CD4-positive, alpha-beta T cell treated with Interleukin-4 for 1 hour (primary cell): ENCODE measurements around the gene MAPK7.

Experiments
- DNase-seq, 2 donors: peaks; one replicate each; pipeline ENCODE4 v3.0.0-alpha.2; 2020 to 2022

The MAPK7 gene

DNA sequence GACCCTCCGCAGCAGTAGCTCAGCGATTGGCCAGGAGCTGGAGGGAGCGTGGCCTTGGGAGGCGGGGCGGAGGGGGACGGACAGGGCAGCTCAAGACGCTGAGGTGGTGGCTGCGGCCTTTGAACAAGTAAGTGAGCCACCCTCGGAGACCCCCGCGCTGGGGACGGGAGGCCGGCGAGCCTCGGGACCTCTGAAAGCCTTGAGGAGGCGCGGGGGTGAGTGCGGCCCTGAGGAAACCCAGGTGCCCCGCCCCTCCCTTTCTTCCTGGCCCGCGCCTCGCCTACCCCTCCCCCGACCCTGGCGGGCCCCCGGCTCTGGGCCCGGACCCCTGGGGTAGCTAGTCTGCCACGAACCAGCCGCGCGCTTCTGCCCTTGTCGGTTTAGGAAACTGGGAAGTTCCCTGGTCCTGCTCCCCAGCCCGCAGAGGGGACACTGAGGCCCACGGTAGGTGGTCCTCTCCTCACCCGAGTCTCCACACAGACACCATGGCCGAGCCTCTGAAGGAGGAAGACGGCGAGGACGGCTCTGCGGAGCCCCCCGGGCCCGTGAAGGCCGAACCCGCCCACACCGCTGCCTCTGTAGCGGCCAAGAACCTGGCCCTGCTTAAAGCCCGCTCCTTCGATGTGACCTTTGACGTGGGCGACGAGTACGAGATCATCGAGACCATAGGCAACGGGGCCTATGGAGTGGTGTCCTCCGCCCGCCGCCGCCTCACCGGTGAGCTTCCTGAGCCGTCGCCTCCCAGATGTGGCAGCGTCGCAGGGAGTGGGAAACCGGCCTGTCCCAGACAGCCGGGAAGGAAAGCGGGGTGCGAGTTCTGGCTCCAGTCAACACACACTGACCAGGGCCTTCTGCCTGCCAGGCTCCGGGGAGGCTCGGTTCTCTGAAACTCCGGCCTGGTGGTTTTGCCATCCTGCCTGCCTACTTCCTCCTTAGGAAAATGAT is at the start of gene MAPK7:
TSS of gene MAPK7 (plus strand) at position 83 of the 945 bp plus-strand sequence. CDS start at position 486, 403 bp downstream.
- no peak for DNase-seq

- DNase-seq, result no peak
These were observed 49.2 kb upstream of the MAPK7 start for GRCh38 chr17:19329136-19329535.

DNA sequence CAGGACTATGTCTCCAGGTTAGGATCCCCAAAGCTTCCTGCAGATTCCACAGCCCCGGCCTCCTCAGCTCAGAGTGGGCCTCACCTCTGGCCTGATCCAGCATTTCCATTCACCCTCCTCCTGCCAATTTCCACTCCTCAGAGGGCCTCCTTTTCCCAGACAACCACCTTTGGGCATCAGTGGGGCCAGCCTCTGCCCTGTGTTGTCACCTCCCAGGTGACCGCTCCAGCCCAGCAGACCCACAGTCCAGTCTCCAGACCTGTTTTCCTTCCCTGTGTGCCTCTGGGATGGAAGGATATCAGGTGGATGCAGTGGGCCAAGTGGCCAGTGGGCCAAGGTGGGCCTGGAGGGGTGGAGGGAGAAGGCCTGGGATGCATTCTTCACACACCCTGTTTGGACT is 48.5 kb upstream of the MAPK7 start:
- DNase-seq, result no peak

DNA sequence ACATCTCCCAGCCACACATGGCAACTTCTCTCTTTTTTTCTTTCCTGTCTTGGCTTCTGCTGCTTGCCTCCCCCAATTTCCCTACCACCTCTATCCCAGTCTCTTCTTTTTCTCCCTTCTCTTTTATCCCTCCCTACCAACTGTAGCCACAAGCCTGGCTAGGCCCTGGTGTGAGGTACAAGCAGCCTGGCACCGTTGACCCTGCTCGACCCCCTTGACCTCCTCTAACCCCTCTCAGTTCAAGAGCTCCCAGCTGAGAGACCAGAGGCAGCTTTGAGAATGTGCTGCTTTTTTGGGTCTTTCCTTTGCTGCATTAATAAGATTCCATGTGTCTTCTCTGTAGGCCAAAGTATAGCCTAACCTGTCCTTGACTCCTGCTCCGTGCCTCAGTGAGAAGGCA is 48.0 kb upstream of the MAPK7 start:
- DNase-seq, result no peak

- DNase-seq, result no peak
These were observed 47.2 kb upstream of the MAPK7 start for GRCh38 chr17:19331134-19331533.

- no peak for DNase-seq
These were observed 46.6 kb upstream of the MAPK7 start for GRCh38 chr17:19331543-19332245.

DNA sequence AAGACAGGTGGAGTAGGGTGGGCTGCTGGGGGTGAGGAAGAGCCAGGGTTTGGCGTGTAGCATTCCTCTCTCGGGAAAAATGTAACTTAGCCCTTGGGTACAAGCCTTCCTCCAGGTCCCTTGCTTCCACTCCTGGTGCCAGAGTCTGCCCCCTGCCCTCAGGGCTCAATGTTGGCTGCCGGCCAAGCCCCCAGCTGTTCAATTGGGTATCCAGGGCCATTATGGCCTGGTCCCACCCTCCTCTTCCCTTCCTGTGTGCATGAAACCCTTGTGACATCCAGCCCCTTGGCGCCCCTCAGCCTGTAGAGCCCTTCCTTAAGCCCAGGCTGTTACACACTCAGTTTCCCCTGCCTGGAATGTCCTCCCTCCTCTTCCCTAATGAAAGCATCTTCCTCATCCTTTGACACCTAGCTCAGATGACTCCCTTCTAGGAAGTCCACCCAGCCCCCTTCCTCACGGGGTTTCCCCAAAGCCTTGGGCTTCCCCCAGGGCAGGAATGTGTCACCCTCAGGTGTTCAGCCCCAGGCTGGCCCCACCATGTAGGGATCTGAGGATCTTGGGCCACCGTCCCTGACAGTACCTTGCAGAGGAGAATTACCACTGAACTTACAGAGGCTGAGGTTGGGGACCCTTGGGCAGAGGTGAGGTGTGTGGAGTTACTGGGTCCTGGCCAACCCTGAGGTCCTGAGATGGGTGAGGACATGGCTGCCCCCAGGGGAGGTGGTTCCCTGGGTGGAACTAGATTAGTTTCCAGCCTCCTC is 45.7 kb upstream of the MAPK7 start:
- DNase-seq, result no peak

GRCh38 chr17:19333132-19333440 is 45.2 kb upstream of the MAPK7 start:
- DNase-seq, result no peak

- no peak for DNase-seq
These were observed 44.5 kb upstream of the MAPK7 start for GRCh38 chr17:19333736-19334290.

- DNase-seq, result no peak
These were observed 44.0 kb upstream of the MAPK7 start for GRCh38 chr17:19334331-19334730.

DNA sequence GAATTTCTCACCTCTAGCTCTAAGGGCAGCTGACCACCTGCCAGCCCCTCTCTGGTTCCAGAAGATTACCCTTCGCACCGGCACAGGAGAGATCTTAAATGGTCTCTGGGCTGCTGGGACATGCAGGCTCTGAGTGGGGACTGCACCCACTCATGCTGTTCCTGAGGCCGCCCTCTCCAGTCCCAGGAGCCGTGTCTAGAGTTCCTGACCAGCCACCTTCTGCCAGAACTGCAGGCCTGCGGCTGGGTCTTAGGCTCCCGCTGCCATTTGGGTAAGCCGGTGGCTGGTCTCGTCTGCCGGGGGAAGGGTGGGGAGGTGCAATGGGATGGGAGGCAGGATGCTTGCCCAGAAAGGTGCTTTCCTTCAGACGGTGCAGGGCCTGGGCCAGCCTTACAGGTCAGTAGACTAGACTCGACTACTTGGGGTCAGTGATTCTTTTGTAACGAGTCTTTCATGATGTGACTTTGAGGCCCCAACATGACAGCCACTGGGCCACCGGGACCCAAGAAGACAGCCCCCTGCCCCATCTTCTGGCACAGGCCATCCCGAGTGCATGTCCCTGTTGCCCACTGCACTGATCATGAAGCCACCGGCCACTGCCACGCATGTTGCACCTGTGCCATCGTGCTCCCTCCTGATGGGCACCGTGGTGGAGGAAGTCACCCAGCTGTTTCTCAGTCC is 42.2 kb upstream of the MAPK7 start:
- no peak for DNase-seq

- DNase-seq, result no peak
These were observed 41.2 kb upstream of the MAPK7 start for GRCh38 chr17:19336938-19337711.

DNA sequence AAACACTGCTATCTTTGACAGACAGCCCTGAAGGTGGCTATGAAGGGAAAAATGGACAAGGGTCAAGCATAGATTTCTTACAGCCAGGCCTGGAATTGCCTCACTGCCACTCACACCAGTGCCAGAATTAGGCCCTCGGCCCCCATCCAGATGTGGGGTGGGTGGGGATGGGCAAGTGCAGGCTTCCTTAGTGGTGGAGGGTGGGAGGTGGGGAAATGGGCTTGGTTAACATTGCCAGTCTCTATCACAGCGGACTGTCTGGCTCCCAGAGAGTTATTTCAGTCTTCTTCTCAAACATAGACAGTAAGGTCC is 40.6 kb upstream of the MAPK7 start:
- DNase-seq, result no peak

- peak; percentile 68 to 75 for DNase-seq
These were observed 40.0 kb upstream of the MAPK7 start for GRCh38 chr17:19338031-19338990.

GRCh38 chr17:19339341-19339815 is 38.9 kb upstream of the MAPK7 start:
- no peak for DNase-seq

DNA sequence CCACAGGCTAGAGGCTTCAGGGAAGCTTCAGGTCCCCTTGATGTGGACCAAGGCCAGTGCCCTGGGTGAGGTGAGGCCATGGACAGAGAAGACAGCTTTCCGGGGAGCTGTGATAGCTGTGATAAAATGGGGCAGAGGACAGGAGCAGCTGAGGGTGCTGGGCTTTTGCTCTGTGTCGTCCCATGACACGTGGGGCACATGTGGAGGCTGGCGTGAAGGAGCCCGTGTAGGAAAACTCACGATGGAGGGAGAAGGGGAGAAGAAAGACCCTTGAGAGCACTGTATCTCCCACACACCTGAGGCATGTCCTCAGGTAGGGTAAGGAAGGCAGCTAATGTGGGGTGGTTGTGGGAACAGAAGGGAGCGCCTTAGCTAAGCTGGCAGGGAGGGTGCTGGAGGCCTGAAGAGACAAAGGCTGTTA is 37.1 kb upstream of the MAPK7 start:
- no peak for DNase-seq

DNA sequence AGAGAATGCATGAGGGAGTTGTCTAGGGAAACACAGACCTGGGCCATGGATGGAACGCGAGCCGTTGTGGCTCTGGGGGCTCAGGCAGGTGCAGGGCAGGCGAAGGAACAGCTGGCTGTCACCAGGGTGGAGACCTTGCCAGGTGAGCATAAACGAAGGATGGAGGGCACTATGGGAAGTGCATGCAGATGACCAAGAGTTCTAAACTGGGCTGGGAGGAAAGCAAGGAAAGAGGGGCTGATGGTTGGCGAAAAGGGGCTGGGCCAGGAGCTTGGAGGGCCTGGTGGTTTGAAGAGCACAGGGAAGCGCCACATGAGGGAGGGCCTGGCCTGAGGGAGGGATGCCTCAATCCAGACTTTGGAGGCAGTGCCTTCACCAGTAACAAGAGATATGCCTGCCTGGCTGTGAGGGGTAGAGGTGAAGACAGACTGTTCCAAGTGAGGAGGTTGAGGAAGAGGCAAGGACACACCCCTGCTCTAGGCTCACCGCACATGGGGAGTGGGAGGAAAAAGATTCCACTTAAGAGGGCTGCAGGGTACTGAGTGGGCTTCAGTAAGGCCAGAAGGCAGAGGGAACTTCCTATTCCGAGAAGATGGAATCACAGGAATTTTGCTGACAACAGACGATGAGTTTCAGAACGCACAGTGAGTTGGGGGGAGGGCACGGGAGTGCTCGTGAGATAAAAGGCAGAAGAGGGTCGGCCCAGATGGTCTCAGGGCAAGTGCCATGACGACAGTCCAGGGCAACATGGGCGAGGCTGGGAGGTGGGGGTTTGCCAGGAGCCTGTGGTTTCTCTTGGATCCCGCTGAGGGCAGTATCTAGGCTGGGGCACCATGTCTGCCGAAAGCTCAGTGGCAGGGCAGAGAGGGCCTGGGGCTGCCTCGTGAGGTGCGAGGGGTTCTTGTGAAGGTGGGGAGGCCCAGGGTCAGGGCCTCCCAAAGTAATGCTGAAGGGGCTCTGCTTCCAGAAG is 36.4 kb upstream of the MAPK7 start:
- DNase-seq, result no peak

GRCh38 chr17:19342611-19343255 is 35.6 kb upstream of the MAPK7 start:
- DNase-seq, result no peak

- DNase-seq, result no peak
These were observed 35.1 kb upstream of the MAPK7 start for GRCh38 chr17:19343256-19343630.
